BE2C (cell line): ENCODE results near the gene MYL6.
A peak's percentile ranks its signal among the peaks of the same experiment; 100 is the strongest.

Experiments used
- DNase-seq: peaks from one replicate; pipeline ENCODE4 v3.0.0-alpha.2; 2020
- H3K27me3 ChIP-seq: fragments of 250-450 bp; sonication (Bioruptor Pico); 2 replicates; pipeline ENCODE4 v1.5.1; 2020; ENCODE audit warnings: mild to moderate bottlenecking
- H3K36me3 ChIP-seq: fragments of 250-450 bp; sonication (Bioruptor Pico); 2 replicates; pipeline ENCODE4 v1.5.1; 2020; ENCODE audit warnings: mild to moderate bottlenecking
- H3K4me1 ChIP-seq: fragments of 250-450 bp; sonication (Bioruptor Pico); 2 replicates; pipeline ENCODE4 v1.5.1; 2020
- H3K4me3 ChIP-seq: 2 replicates; pipeline ENCODE4 v1.5.1; 2011; ENCODE audit warnings: low read depth, low read length
- H3K9me3 ChIP-seq: fragments of 250-450 bp; sonication (Bioruptor Pico); 2 replicates; pipeline ENCODE4 v1.5.1; 2020
- CTCF ChIP-seq: IDR thresholded peaks from 2 replicates; pipeline ENCODE4 v1.5.1; 2012; ENCODE audit warnings: mild to moderate bottlenecking, low read depth, low read length

Gene MYL6

GRCh38 chr12:56129206-56129941 is 28.8 kb upstream of the MYL6 start:
- peak; percentile 78 for DNase-seq
- H3K4me3 ChIP-seq = peak overlapping the region; percentile 80
- no peak for TF ChIP-seq CTCF

GRCh38 chr12:56129942-56130495 is 28.1 kb upstream of the MYL6 start:
- no peak overlapping the region for H3K4me3 ChIP-seq
- TF ChIP-seq CTCF = no peak
- no peaks in the 10 kb centered on the region for H3K9me3 ChIP-seq
- no peaks in the 10 kb centered on the region for H3K27me3 ChIP-seq
- peaks cover 11% of the 10 kb centered on the region for H3K4me1 ChIP-seq
- H3K36me3 ChIP-seq = peaks cover 37% of the 10 kb centered on the region
- DNase-seq = no peak

More at GRCh38 chr12:56129206-56129941, 28.8 kb upstream of the MYL6 start:
- Histone ChIP-seq H3K9me3 (no peaks in the 10 kb centered on the region), H3K4me1 (peaks cover 11% of the 10 kb centered on the region), H3K27me3 (no peaks in the 10 kb centered on the region), H3K36me3 (peaks cover 34% of the 10 kb centered on the region)

GRCh38 chr12:56130876-56131275 is 27.3 kb upstream of the MYL6 start:
- H3K9me3 ChIP-seq = no peaks in the 10 kb centered on the region
- peaks cover 42% of the 10 kb centered on the region for H3K36me3 ChIP-seq
- H3K4me3 ChIP-seq = no peak overlapping the region
- no peak for TF ChIP-seq CTCF
- DNase-seq = no peak
- H3K27me3 ChIP-seq = no peaks in the 10 kb centered on the region
- H3K4me1 ChIP-seq = peaks cover 11% of the 10 kb centered on the region

- Histone ChIP-seq H3K4me3 (no peak overlapping the region), H3K36me3 (peaks cover 70% of the 10 kb centered on the region), H3K27me3 (no peaks in the 10 kb centered on the region), H3K4me1 (no peaks in the 10 kb centered on the region), H3K9me3 (no peaks in the 10 kb centered on the region)
- no peak for DNase-seq
- no peak for TF ChIP-seq CTCF
These were observed 23.3 kb upstream of the MYL6 start for GRCh38 chr12:56134897-56135296.

- Histone ChIP-seq H3K4me3 (no peak overlapping the region), H3K9me3 (no peaks in the 10 kb centered on the region), H3K4me1 (no peaks in the 10 kb centered on the region), H3K27me3 (no peaks in the 10 kb centered on the region), H3K36me3 (peaks cover 67% of the 10 kb centered on the region)
- no peak for TF ChIP-seq CTCF
- no peak for DNase-seq
These were observed 20.1 kb upstream of the MYL6 start for GRCh38 chr12:56137853-56138571.
